Activated naive CD8-positive, alpha-beta T cell treated with anti-CD3 and anti-CD28 coated beads for 36 hours (primary cell): Measurements from ENCODE around the gene ALK. TPM values are rescaled to one million over a fixed set of nuclear protein-coding genes. Genes with fewer than 3 reads are reported as not detected.

Source experiments
- DNase-seq: peaks from one replicate; pipeline ENCODE4 v3.0.0; 2021
- H3K27ac Mint-ChIP-seq: one replicate; pipeline ENCODE4 v1.8.0; 2022; ENCODE audit warnings: mild to moderate bottlenecking, moderate library complexity, mixed read lengths
- H3K27me3 Mint-ChIP-seq: one replicate; pipeline ENCODE4 v1.8.0; 2022; ENCODE audit warnings: mild to moderate bottlenecking, mixed read lengths
- H3K36me3 Mint-ChIP-seq: one replicate; pipeline ENCODE4 v1.8.0; 2021; ENCODE audit warnings: mild to moderate bottlenecking, mixed read lengths
- H3K4me1 Mint-ChIP-seq: one replicate; pipeline ENCODE4 v1.8.0; 2021; ENCODE audit warnings: mixed read lengths
- H3K4me3 Mint-ChIP-seq: one replicate; pipeline ENCODE4 v1.8.0; 2022; ENCODE audit warnings: mild to moderate bottlenecking, moderate library complexity, mixed read lengths
- H3K9me3 Mint-ChIP-seq: one replicate; pipeline ENCODE4 v1.8.0; 2022; ENCODE audit warnings: mixed read lengths
- total RNA-seq, 2 experiments: library from RNA; stranded (reverse); gene quantifications; one replicate each; pipeline ENCODE4 v1.2.3, GENCODE V29; 2021

The ALK gene
- total RNA-seq, 2 experiments from 2014 or later: not detected

DNA sequence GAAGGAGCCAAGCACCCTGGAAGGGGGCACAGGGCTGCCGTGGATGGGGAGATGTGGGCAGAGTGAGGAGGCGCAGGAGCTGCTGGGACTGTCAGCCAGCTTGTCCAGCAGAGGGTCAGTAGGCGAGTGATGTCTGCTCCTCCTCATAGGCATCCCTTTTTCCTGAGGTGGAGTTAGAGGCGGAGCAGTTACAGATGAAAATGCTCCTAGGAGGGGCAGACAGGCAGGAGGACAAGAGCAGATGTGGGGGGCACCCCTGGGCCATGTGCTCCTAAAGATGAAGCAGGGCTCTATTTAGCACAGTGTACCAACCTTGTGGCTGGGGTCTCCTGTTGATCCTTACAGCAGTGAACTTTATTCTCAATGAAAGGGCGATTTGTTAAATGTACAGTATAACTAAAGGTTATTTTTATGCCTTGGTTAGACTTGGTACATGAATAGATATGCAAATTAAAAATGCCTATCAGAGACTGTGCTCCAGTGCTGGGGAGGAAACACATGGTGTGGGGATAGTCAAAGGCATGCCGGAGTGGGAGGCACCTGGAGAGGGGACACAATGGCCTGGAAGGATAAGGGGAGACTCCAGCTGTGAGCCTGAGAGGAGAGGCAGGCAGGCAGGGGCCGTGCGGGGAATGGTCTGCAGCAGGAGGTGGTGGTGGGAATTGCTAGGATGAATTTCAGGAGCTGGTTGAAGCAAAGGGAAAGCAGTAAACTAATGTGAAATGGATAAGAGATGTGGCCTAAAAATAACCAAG, 630.9 kb downstream of the ALK start:
- Mint-ChIP-seq H3K36me3 (no peaks in the 10 kb centered on the region), H3K9me3 (no peaks in the 10 kb centered on the region), H3K4me1 (no peaks in the 10 kb centered on the region), H3K27me3 (peaks cover 30% of the 10 kb centered on the region), H3K27ac (no peak overlapping the region), H3K4me3 (no peak overlapping the region)
- no peak for DNase-seq

DNA sequence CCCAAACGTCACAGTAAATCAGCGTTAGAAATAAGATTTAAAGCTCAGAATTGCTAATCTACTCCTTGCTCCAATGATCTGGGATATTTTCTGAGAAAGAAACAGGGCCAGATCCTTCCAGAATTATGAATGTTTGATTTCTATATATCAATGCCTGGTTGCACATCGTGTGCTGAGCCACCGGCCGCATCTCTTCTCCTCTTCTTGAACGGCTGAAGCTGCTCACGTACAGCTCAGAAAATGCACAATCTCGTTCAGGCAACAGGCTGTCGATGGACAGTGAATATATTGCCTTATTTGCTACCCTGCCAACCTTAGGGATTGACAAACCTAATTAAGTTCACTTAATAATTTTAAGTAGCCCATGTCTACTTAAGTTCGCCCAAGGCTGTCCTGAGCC, 636.7 kb downstream of the ALK start:
- H3K4me3 Mint-ChIP-seq: no peak overlapping the region
- no peaks in the 10 kb centered on the region for H3K9me3 Mint-ChIP-seq
- no peak overlapping the region for H3K27ac Mint-ChIP-seq
- DNase-seq: no peak
- H3K27me3 Mint-ChIP-seq: peaks cover 5% of the 10 kb centered on the region
- no peaks in the 10 kb centered on the region for H3K36me3 Mint-ChIP-seq
- H3K4me1 Mint-ChIP-seq: no peaks in the 10 kb centered on the region

DNA sequence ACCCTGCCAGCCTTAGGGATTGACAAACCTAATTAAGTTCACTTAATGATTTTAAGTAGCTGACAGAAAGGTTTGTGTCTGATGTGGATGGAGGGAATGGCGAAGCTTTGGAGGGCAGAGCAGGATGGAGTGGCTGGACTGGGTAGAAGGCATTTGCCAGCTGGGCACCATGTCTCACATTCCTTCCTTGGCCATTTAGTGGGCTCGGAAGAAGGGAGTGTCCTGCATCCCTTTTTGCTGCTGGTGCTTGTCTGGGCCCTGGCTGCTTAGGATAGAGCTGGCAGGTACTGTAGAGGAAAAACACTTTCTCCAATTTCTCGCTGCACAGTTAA, 639.5 kb downstream of the ALK start:
- no peak overlapping the region for H3K4me3 Mint-ChIP-seq
- peaks cover 8% of the 10 kb centered on the region for H3K27me3 Mint-ChIP-seq
- H3K9me3 Mint-ChIP-seq: no peaks in the 10 kb centered on the region
- no peaks in the 10 kb centered on the region for H3K4me1 Mint-ChIP-seq
- H3K27ac Mint-ChIP-seq: no peak overlapping the region
- H3K36me3 Mint-ChIP-seq: no peaks in the 10 kb centered on the region
- no peak for DNase-seq

DNA sequence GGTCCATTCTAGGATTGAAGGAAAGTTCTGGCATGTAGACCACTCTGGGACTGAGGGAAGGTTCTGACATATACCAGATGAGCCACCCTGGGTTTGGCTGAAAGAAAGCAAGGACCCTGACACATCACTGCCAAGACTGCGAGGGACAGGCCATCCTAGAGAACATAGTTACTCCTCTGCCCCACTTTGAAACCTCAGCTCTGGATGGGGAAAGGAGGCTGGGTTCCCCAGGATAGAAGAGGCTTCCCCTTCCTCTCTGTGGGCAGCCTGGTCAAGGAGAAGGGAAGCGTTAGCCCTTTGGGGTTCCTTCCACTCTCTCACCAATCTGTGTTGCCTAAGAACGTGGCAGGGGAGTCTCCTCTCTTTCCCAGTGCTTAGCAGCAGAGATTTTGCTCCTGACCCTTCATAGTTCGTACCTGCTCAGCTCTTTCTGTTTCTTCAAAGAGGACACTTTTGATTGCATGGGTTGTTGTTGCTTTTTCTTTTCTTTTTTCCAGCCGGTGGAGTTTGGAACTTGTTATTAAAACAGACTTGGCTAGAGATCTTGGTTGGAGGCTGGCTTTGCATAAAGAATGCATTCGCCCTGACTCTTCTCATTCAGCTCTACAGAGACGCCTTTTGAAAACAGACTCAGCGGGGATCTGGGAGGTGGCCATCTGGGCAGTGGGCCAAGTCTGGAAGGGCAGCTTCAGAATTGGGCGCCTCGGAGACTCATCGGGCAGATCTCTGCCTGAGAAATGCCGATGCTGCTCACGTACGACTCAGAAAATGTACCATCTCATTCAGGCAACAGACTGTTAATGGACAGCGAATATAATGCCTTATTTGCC, 640.1 kb downstream of the ALK start:
- Mint-ChIP-seq H3K4me3 (no peak overlapping the region), H3K27ac (no peak overlapping the region), H3K9me3 (no peaks in the 10 kb centered on the region), H3K36me3 (no peaks in the 10 kb centered on the region), H3K4me1 (no peaks in the 10 kb centered on the region), H3K27me3 (peaks cover 14% of the 10 kb centered on the region)
- no peak for DNase-seq

DNA sequence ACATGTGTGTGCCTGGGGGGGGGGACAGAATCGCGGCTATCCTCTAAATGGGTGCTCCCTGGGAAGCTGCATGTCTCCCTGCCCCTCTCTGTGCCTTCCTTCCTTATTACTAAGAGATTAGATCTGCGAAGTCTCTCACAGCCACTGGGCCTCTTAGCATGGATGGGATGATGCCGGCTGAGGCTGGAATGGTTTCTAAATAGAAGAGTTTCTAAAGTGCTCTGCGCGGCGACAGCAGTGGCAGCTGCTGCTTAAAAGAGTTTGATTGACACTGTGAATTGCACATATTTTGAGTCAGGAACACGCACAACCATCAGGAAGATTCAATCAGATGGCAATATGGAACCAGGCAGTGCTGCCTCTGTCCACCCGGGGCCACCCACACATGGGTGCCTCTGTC, 642.4 kb downstream of the ALK start:
- DNase-seq: no peak
- H3K27me3 Mint-ChIP-seq: peaks cover 14% of the 10 kb centered on the region
- H3K27ac Mint-ChIP-seq: no peak overlapping the region
- H3K36me3 Mint-ChIP-seq: no peaks in the 10 kb centered on the region
- no peaks in the 10 kb centered on the region for H3K4me1 Mint-ChIP-seq
- H3K4me3 Mint-ChIP-seq: no peak overlapping the region
- no peaks in the 10 kb centered on the region for H3K9me3 Mint-ChIP-seq

DNA sequence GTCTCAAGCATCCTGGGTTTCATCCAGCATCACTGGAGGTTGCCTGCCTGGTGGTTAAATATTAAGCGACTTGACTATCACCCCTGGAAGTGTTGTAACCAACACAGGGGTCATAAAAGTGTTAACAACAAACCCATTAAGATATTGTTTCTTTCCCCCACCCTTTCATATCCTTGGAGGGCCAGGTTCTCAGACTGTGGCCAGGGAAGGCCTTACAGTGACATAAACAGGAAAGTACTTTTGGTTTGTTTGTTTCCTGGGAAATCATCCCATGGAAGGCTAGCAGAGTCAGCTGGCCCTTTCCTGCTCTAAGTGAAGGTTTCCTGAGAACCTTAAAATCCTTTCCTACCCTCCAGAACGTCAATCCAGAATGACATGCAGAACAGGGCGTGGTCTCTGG, 645.2 kb downstream of the ALK start:
- Mint-ChIP-seq H3K36me3 (no peaks in the 10 kb centered on the region), H3K9me3 (no peaks in the 10 kb centered on the region), H3K27ac (no peak overlapping the region), H3K27me3 (peaks cover 14% of the 10 kb centered on the region), H3K4me1 (no peaks in the 10 kb centered on the region), H3K4me3 (no peak overlapping the region)
- DNase-seq: no peak

DNA sequence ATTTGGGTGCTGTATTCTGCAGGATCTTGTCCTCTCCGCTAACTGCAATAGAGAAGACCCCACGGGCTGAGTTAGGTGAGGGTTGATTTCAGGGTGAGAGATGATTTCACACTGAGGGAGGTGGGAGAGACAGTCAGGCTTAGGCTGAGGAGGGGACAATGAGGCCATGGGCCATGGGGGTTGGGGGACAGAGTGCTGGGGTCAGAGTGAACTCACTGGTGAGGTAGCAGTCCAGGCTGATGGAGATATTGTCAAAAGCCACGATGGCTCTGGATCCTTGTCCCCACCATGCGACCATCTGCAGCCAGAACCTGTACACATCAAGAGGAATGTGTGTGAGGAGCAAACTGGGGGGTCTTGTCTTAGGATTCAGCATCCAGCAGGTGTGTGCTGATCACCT, 646.2 kb downstream of the ALK start:
- no peaks in the 10 kb centered on the region for H3K4me1 Mint-ChIP-seq
- peaks cover 14% of the 10 kb centered on the region for H3K27me3 Mint-ChIP-seq
- H3K27ac Mint-ChIP-seq: no peak overlapping the region
- no peaks in the 10 kb centered on the region for H3K36me3 Mint-ChIP-seq
- H3K9me3 Mint-ChIP-seq: no peaks in the 10 kb centered on the region
- DNase-seq: no peak
- no peak overlapping the region for H3K4me3 Mint-ChIP-seq

DNA sequence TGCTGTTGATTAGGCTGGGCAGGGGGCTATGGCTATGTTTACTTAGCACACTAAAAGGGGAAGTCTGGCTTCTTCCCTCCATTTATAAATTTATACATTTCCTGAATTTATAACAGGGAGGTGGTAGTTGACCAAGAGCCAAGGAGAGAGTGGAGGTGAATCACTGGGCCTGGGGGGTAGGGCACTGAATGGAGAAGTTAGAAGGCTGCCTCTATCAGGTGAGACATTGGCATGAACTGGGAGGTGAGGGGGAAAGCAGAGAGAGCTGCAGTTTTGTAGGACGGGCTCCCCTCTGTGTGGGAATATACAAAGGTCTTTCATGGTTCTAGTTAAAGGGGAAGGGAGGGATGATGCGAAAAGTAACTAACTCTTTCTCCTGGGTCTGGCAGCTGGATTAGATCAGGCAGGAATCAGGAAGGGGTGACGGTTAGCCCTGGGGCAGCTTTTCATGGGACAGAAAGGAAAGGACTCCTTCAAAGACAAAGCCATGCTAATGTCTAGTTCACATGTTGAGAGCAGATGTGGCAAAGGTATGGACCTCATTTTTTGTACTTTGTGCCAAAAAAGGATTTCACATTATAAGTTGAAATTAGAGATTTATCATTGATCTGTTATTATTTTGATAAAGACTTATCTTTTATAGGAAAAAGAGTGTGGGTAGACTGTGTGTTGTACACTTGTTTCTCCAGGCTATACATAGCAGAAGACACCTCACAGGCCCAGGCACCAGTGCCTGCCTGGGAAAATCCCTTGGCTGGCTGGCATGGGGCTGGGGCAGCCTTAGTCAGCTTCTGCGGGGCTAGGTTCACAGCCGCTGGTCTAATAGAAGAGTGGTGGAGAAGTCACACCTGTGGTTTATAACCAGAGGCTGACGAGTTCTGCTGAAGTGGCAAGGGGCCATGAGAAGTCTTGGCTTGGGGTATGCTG, 647.4 kb downstream of the ALK start:
- no peaks in the 10 kb centered on the region for H3K9me3 Mint-ChIP-seq
- H3K4me3 Mint-ChIP-seq: no peak overlapping the region
- no peaks in the 10 kb centered on the region for H3K36me3 Mint-ChIP-seq
- no peaks in the 10 kb centered on the region for H3K4me1 Mint-ChIP-seq
- no peak overlapping the region for H3K27ac Mint-ChIP-seq
- H3K27me3 Mint-ChIP-seq: peaks cover 13% of the 10 kb centered on the region
- DNase-seq: no peak

DNA sequence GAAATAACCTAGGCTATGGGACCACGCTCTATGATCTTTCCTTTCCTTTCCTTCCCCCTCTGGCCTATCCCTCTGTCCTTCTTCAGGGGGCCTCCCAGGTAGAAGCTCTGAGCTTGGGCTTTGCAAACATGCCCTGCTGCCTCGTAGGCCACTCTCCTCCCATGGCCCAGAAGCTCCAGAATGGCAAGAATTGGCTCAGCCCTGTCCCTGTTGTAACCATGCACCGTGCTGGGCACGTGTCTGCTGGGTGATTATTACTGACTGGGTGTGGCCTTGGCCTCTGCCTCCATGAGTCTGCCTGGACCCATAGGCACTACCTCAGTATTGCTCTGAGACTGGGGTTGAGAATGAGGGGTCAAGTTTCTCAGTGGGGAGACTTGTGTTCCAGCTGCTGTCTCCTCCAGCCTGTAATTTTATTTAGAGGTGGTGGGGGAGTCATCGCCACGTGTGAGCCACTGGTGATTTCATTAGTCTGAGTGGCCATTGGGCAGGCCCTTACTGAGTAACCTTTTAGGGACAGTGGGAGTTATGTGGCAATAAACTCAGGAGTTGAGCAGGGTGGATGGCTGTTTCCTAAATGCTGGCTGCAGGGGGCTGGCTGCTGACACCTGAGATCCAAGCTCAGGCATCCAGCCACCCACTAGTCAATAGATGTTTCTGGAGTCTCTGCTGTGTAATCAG, 648.2 kb downstream of the ALK start:
- no peaks in the 10 kb centered on the region for H3K36me3 Mint-ChIP-seq
- no peak overlapping the region for H3K27ac Mint-ChIP-seq
- H3K4me1 Mint-ChIP-seq: no peaks in the 10 kb centered on the region
- no peak for DNase-seq
- H3K27me3 Mint-ChIP-seq: peaks cover 13% of the 10 kb centered on the region
- H3K9me3 Mint-ChIP-seq: no peaks in the 10 kb centered on the region
- H3K4me3 Mint-ChIP-seq: no peak overlapping the region

DNA sequence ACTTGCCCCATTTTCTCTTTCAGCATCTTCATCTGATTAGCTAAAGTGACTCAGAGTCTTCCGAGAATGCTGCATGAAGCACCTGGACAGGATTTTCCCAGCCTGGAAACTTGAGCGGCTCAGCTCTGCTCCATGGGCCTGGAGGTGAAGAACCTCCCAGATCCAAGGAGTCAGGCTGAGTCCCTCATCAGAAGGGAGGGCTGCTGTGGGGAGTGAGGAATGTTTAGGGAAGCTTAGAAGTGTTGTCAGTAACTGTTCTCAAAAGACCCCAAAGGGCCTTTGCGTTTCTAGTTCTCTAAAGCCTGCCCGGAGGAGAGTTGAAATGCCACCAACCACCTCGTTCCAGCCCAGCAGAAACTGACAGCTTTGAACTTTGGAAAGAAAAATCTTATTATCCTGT, 649.1 kb downstream of the ALK start:
- no peaks in the 10 kb centered on the region for H3K36me3 Mint-ChIP-seq
- H3K27ac Mint-ChIP-seq: no peak overlapping the region
- DNase-seq: no peak
- no peak overlapping the region for H3K4me3 Mint-ChIP-seq
- H3K27me3 Mint-ChIP-seq: peaks cover 13% of the 10 kb centered on the region
- H3K9me3 Mint-ChIP-seq: no peaks in the 10 kb centered on the region
- H3K4me1 Mint-ChIP-seq: no peaks in the 10 kb centered on the region

DNA sequence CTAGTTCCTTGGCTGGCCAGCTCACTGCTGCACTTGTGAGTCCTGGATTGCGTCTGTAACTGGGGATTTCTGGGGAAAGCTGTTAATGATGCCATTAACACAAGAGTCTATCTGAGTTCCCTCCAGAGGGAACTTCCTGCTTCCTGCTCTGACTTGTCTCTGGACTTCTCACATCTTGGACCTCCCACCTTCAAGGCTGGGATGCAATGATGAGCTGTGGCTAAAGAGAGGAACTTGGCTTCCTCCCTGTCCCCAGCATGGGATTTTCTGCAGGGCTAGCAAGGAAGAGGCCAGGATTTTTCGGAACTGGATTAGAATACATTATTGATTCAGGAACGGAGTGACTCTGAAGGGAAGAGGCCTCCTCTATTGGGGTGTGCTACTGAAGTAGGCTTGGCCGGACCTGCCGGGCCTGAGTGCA, 650.7 kb downstream of the ALK start:
- H3K27me3 Mint-ChIP-seq: peaks cover 4% of the 10 kb centered on the region
- no peaks in the 10 kb centered on the region for H3K4me1 Mint-ChIP-seq
- H3K27ac Mint-ChIP-seq: no peak overlapping the region
- no peaks in the 10 kb centered on the region for H3K36me3 Mint-ChIP-seq
- no peak overlapping the region for H3K4me3 Mint-ChIP-seq
- H3K9me3 Mint-ChIP-seq: no peaks in the 10 kb centered on the region
- no peak for DNase-seq

DNA sequence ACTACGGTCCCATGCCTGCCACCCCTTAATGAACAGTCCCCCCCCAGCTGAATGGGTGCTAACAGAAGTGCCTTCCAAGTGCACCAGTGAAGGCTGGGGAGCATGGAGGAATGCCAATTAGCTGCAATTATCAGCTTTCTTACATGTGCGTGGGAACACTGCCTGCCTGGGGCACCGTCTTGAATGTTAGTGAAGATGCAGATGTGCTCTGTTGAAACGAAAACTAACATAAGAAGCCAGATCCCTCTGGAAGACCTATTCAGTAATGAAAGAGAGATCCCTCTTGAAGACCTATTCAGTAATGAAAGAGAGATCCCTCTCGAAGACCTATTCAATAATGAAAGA, 651.6 kb downstream of the ALK start:
- Mint-ChIP-seq H3K27ac (no peak overlapping the region), H3K9me3 (no peaks in the 10 kb centered on the region), H3K4me3 (no peak overlapping the region), H3K36me3 (no peaks in the 10 kb centered on the region), H3K4me1 (no peaks in the 10 kb centered on the region), H3K27me3 (peaks cover 4% of the 10 kb centered on the region)
- no peak for DNase-seq

DNA sequence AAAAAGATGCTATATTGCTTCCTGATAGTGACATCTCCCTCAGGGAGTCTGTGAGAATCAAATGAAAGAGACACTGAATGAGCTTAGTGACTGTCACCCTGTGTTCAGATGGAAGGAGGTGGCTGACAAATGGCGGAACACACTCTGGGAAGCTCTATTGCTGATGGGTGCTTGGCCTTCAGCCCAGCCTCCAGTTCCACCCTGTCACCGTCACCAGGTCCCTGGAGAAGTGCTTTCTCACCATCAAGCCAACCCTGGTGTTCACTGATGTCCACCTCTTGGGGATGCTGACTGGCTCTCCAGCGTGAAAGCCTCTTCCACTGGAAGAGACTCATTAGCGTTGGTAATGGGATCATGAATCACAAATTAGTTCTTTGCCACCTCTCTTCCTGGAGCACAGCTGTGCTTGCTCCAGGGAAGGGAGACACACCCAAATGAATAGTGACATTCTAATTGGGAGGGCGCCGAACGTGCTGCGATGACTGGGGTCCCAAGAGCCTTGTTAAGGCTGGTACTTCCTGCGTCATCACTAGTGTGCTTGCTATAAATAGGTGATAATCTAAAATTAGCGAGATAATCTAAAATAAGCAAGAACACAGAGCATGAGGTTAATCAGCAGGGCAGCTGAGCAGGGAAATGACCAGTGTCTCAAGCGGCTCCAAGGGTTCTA, 652.2 kb downstream of the ALK start:
- H3K27me3 Mint-ChIP-seq: peaks cover 4% of the 10 kb centered on the region

DNA sequence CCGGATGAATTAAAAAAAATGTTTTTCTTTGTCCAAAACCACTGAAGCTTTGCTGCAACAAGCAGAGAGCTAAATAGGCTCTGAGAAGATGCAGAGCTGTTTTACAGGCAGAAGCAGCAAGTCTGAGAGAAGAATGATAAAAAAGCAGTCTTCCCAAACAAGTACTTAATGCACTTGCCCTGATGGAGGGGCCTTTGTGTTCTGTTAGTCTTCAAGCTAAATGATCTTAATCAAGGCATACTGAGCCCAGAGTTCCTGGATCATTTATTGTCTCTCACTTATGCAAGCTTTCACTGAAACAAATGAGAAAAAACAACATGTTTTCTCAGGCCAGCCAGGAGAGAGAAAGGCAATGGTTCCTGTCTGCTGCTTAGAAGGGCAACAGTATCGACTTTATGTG, 653.7 kb downstream of the ALK start:
- no peak overlapping the region for H3K4me3 Mint-ChIP-seq
- no peak for DNase-seq

More for the DNA sequence above, 652.2 kb downstream of the ALK start:
- no peaks in the 10 kb centered on the region for H3K36me3 Mint-ChIP-seq
- no peak overlapping the region for H3K27ac Mint-ChIP-seq
- H3K4me1 Mint-ChIP-seq: no peaks in the 10 kb centered on the region
- H3K4me3 Mint-ChIP-seq: no peak overlapping the region
- DNase-seq: no peak
- no peaks in the 10 kb centered on the region for H3K9me3 Mint-ChIP-seq

More for the DNA sequence above, 653.7 kb downstream of the ALK start:
- H3K9me3 Mint-ChIP-seq: no peaks in the 10 kb centered on the region
- no peaks in the 10 kb centered on the region for H3K36me3 Mint-ChIP-seq
- H3K27ac Mint-ChIP-seq: no peak overlapping the region
- H3K27me3 Mint-ChIP-seq: peaks cover 6% of the 10 kb centered on the region
- H3K4me1 Mint-ChIP-seq: no peaks in the 10 kb centered on the region
